HG03565 (cell line): ENCODE data around the gene ANXA1.

Experiments used
- ATAC-seq: cut with Tn5 transposase; IDR thresholded peaks from one replicate; pipeline ENCODE4 v1.9.1; 2021; ENCODE audit warnings: mild to moderate bottlenecking, moderate library complexity; ENCODE audit not compliant: unreplicated experiment

ANXA1 gene

GRCh38 chr9:73137914-73138313, 13.8 kb upstream of the ANXA1 start:
- no peak for ATAC-seq

- ATAC-seq: no peak
Measured at GRCh38 chr9:73138516-73138915, 13.1 kb upstream of the ANXA1 start.

GRCh38 chr9:73141282-73141681, 10.4 kb upstream of the ANXA1 start:
- no peak for ATAC-seq

GRCh38 chr9:73143711-73144328, 7.8 kb upstream of the ANXA1 start:
- ATAC-seq: no peak

- no peak for ATAC-seq
Measured at GRCh38 chr9:73146111-73146815, 5.4 kb upstream of the ANXA1 start.

GRCh38 chr9:73148447-73148937, 3.2 kb upstream of the ANXA1 start:
- no peak for ATAC-seq

- peak; percentile 70 for ATAC-seq
Measured at GRCh38 chr9:73149371-73150067, 2.1 kb upstream of the ANXA1 start.

- no peak for ATAC-seq
Measured at GRCh38 chr9:73152543-73152844, 829 bp downstream of the ANXA1 start.

GRCh38 chr9:73152953-73153352, 1.3 kb downstream of the ANXA1 start:
- ATAC-seq: peak; percentile 62

- no peak for ATAC-seq
Measured at GRCh38 chr9:73153793-73154227, 2.1 kb downstream of the ANXA1 start.

- no peak for ATAC-seq
Measured at GRCh38 chr9:73154271-73154670, 2.6 kb downstream of the ANXA1 start.

GRCh38 chr9:73154722-73155121, 3.1 kb downstream of the ANXA1 start:
- no peak for ATAC-seq

- no peak for ATAC-seq
Measured at GRCh38 chr9:73155377-73155776, 3.7 kb downstream of the ANXA1 start.

GRCh38 chr9:73155968-73156864, 4.6 kb downstream of the ANXA1 start:
- ATAC-seq: no peak

GRCh38 chr9:73156865-73157187, 5.2 kb downstream of the ANXA1 start:
- no peak for ATAC-seq

GRCh38 chr9:73157811-73158210, 6.1 kb downstream of the ANXA1 start:
- ATAC-seq: no peak

GRCh38 chr9:73158723-73159122, 7.1 kb downstream of the ANXA1 start:
- ATAC-seq: no peak

GRCh38 chr9:73160868-73161267, 9.2 kb downstream of the ANXA1 start:
- ATAC-seq: no peak

- no peak for ATAC-seq
Measured at GRCh38 chr9:73162987-73163768, 11.5 kb downstream of the ANXA1 start.

GRCh38 chr9:73165911-73166310, 14.2 kb downstream of the ANXA1 start:
- ATAC-seq: no peak
